Activated T-helper 1 cell treated with anti-CD3 and anti-CD28 coated beads, Interleukin-12 subunit alpha, Interleukin-12 subunit beta, Interleukin-2, Interleukin-4 antibody, amounts not matched to agents 30 ng/mL and 10 ng/mL and 1 ng/mL, durations not matched to agents 14 hours and 24 hours and 36 hours (primary cell): ENCODE data around the gene NEK11. TPM values are rescaled to one million over a fixed set of nuclear protein-coding genes. Genes with fewer than 3 reads are reported as not detected.

ENCODE experiments used
- DNase-seq: peaks from one replicate; pipeline ENCODE4 v3.0.0; 2021; ENCODE audit warnings: low spot score
- H3K27ac Mint-ChIP-seq: one replicate; pipeline ENCODE4 v1.8.0; 2021; ENCODE audit warnings: mild to moderate bottlenecking, mixed read lengths
- H3K27me3 Mint-ChIP-seq: one replicate; pipeline ENCODE4 v1.8.0; 2022; ENCODE audit warnings: mild to moderate bottlenecking, moderate library complexity, mixed read lengths; ENCODE audit not compliant: insufficient read depth
- H3K36me3 Mint-ChIP-seq: one replicate; pipeline ENCODE4 v1.8.0; 2021; ENCODE audit warnings: low read depth, mixed read lengths
- H3K4me1 Mint-ChIP-seq: one replicate; pipeline ENCODE4 v1.8.0; 2021; ENCODE audit warnings: low read depth, mixed read lengths
- H3K4me3 Mint-ChIP-seq: one replicate; pipeline ENCODE4 v1.8.0; 2021; ENCODE audit warnings: mild to moderate bottlenecking, moderate library complexity, mixed read lengths
- H3K9me3 Mint-ChIP-seq: one replicate; pipeline ENCODE4 v1.8.0; 2021; ENCODE audit warnings: mixed read lengths
- intact Hi-C: fragments of 100-400 bp; cut with micrococcal nuclease; formaldehyde crosslinking; loops from one replicate; pipeline ENCODE4 v1.15.1; 2024
- total RNA-seq: library from RNA; stranded (reverse); gene quantifications from 2 replicates; pipeline ENCODE4 v1.2.3, GENCODE V29; 2022

NEK11 gene
- total RNA-seq, 1 donor from 2014 or later: 1.2 TPM

DNA sequence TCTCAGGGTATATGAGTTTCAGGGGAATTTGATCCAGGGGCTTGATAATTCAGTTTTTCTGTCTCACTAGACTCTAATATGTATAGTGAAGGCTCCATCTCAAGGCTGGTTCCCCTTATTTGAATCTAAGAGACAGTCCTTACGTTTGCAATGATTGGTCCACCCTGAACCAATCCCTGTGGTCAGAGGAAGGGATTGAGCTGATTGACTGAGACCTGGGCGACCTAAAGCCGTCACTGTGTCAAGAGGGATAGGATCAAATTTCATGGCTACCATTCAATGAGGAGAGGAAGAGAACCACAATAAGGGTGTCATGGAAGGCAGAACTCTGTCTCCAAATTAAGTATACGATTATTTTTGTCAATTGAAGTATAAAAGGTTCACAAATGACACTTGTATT, 371.2 kb downstream of the NEK11 start:
- Mint-ChIP-seq H3K36me3 (no peaks in the 10 kb centered on the region), H3K27ac (no peak overlapping the region), H3K4me3 (no peak overlapping the region), H3K9me3 (no peaks in the 10 kb centered on the region), H3K4me1 (no peaks in the 10 kb centered on the region), H3K27me3 (peaks cover 3% of the 10 kb centered on the region)
- no peak for DNase-seq
- intact Hi-C loops: no loop called here

Other genes starting within 250 kb of the NEK11 start
- 66.1 and 70.0 TPM in 2 replicates for gene ATP2C1, start 132.8 kb upstream of the NEK11 start, total RNA-seq
- gene ASTE1, start 52 bp upstream of the NEK11 start, total RNA-seq: 9.6 and 14.6 TPM in 2 replicates